ENCODE results near the gene TBXT. TPM values are rescaled to one million over a fixed set of nuclear protein-coding genes. Genes with fewer than 3 reads are reported as not detected.

Gene TBXT, protein sequence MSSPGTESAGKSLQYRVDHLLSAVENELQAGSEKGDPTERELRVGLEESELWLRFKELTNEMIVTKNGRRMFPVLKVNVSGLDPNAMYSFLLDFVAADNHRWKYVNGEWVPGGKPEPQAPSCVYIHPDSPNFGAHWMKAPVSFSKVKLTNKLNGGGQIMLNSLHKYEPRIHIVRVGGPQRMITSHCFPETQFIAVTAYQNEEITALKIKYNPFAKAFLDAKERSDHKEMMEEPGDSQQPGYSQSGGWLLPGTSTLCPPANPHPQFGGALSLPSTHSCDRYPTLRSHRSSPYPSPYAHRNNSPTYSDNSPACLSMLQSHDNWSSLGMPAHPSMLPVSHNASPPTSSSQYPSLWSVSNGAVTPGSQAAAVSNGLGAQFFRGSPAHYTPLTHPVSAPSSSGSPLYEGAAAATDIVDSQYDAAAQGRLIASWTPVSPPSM
- not detected in 5 replicates for total RNA-seq (2022; extraction: Qiagen RNA extraction)

DNA sequence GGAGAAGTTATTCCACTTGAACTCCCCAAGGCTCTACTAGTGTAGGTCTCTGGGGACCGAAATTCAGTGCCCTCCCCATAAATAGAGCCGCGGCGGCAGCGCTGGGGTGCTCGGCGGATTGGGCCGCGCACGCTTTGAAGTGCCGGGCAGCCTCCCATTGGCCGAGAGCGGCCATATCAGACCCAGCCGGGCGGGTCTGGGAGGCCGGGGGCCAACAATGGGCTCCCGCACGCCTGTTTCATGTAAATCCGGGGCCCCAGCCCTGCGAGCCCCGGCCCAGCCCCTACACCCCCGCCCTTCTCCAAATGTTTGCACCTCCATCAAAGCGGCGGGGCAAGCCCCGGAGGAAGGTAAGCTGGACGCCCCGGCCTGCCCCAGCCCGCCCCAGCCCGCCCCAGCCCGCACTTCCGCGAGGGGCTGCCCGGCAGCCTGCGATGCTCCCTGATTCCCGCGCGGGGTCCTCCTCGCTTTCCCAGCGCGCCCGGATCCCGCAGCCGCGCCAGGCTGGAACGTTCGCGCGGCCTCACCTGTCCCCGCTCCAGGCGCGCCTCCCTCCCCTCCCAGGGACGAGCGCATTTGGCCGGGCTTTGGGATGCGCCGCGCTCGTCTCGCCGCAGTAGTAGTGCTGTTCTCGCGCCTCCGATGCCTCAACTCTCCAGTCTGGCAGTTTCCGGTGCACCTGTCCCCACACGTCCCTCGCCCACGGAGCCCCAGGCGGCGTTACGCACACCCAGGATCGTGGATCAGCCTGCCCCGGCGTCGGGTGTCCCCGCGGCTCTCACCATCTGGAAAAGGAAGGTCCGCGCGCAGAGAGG is at the start of gene TBXT:
Gene TBXT, minus strand, starts transcription at position 51 of the 815 bp plus-strand sequence. CDS start 260 bp downstream, outside the sequence.

Other genes starting within 250 kb of the TBXT start
- 0.07 to 0.29 TPM (median 0.11 TPM) in 5 replicates for gene PRR18, start 140.5 kb upstream of the TBXT start, total RNA-seq (2022; extraction: Qiagen RNA extraction)
- gene SFT2D1, start 174.7 kb upstream of the TBXT start, total RNA-seq (2022; extraction: Qiagen RNA extraction): 33.2 to 38.1 TPM (median 36.0 TPM) in 5 replicates
- gene MPC1, start 215.1 kb upstream of the TBXT start, total RNA-seq (2022; extraction: Qiagen RNA extraction): 4.1 to 5.0 TPM (median 4.4 TPM) in 5 replicates